ENCODE data around the gene KLC4. TPM values are rescaled to one million over a fixed set of nuclear protein-coding genes. Genes with fewer than 3 reads are reported as not detected.

The KLC4 gene
- total RNA-seq, 1 experiment from 2014 or later, result 17.5 TPM

DNA sequence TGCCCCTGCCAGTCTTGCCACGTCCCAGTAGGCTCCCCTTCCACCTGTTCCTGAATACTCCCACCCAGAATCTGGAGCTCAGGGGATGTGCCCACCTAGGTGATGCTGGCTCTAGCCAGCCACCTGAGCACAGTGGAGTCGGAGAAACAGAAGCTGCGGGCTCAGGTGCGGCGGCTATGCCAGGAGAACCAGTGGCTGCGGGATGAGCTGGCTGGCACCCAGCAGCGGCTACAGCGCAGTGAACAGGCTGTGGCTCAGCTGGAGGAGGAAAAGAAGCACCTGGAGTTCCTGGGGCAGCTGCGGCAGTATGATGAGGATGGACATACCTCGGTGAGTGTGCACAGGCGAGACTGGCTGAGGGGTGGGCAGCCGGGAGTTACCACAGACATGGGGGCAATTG is 3.4 kb downstream of the KLC4 start:
- Mint-ChIP-seq H3K4me3 (ENCODE audit: unreplicated experiment) (no peak overlapping the region), H3K36me3 (ENCODE audit: insufficient read depth, unreplicated experiment) (peaks cover 26% of the 10 kb centered on the region), H3K27ac (ENCODE audit: low read depth, unreplicated experiment) (no peak overlapping the region), H3K4me1 (ENCODE audit: insufficient read depth, unreplicated experiment) (peaks cover 27% of the 10 kb centered on the region), H3K27me3 (ENCODE audit: insufficient read depth, unreplicated experiment) (no peaks in the 10 kb centered on the region), H3K9me3 (ENCODE audit: unreplicated experiment) (no peaks in the 10 kb centered on the region)
- TF ChIP-seq CTCF (IDR thresholded peaks at IDR 0.05; ENCODE audit: unreplicated experiment), result no peak
- ChIA-PET POLR2A (interaction anchor here (0.6 to 1.2 kb wide), 3 partner anchors 45 to 125 kb away, joined by 4 to 5 read pairs (median 5); no protein-coding TSS in a partner anchor), CTCF (interaction anchor here (1.7 kb wide), 1 partner anchor 26 kb away, joined by 3 read pairs; no protein-coding TSS in a partner anchor)
- no peak for DNase-seq (ENCODE audit: unreplicated experiment)
- BruUV-seq (replicated peaks), result no TSS peak
- intact Hi-C loops (cut with micrococcal nuclease), result no loop called here

GRCh38 chr6:43070028-43070632 is 10.7 kb downstream of the KLC4 start:
- peak; percentile 62 for TF ChIP-seq CTCF (IDR thresholded peaks at IDR 0.05; ENCODE audit: unreplicated experiment)
- Mint-ChIP-seq H3K9me3 (ENCODE audit: unreplicated experiment) (no peaks in the 10 kb centered on the region), H3K27me3 (ENCODE audit: insufficient read depth, unreplicated experiment) (no peaks in the 10 kb centered on the region), H3K4me1 (ENCODE audit: insufficient read depth, unreplicated experiment) (no peaks in the 10 kb centered on the region), H3K4me3 (ENCODE audit: unreplicated experiment) (no peak overlapping the region), H3K27ac (ENCODE audit: low read depth, unreplicated experiment) (peak overlapping the region; percentile 75), H3K36me3 (ENCODE audit: insufficient read depth, unreplicated experiment) (peaks cover 35% of the 10 kb centered on the region)
- ChIA-PET CTCF (interaction anchor here (0.6 to 2.2 kb wide), 13 partner anchors 9 to 352 kb away, joined by 3 to 18 read pairs (median 4); partner anchors contain the start of genes KLC4, MRPL2 and RRP36), POLR2A (interaction anchor here (0.7 to 1.5 kb wide), 2 partner anchors 11 to 15 kb away, joined by 3 read pairs; partner anchors contain the start of genes KLC4 and MRPL2)
- BruUV-seq (replicated peaks), result no TSS peak
- peak; percentile 65 for DNase-seq (ENCODE audit: unreplicated experiment)
- intact Hi-C loops (cut with micrococcal nuclease), result loop anchor here (1.0 kb wide), 3 partner anchors 60 to 169 kb away; no protein-coding TSS in a partner anchor

- Mint-ChIP-seq H3K27me3 (ENCODE audit: insufficient read depth, unreplicated experiment) (no peaks in the 10 kb centered on the region), H3K9me3 (ENCODE audit: unreplicated experiment) (no peaks in the 10 kb centered on the region), H3K36me3 (ENCODE audit: insufficient read depth, unreplicated experiment) (peaks cover 21% of the 10 kb centered on the region), H3K27ac (ENCODE audit: low read depth, unreplicated experiment) (no peak overlapping the region), H3K4me3 (ENCODE audit: unreplicated experiment) (no peak overlapping the region), H3K4me1 (ENCODE audit: insufficient read depth, unreplicated experiment) (peaks cover 12% of the 10 kb centered on the region)
- intact Hi-C loops (cut with micrococcal nuclease), result no loop called here
- CTCF ChIA-PET, result interaction anchor here (0.6 to 3.0 kb wide), 3 partner anchors 15 to 68 kb away, joined by 3 to 12 read pairs (median 4); no protein-coding TSS in a partner anchor
- no peak for DNase-seq (ENCODE audit: unreplicated experiment)
- TF ChIP-seq CTCF (IDR thresholded peaks at IDR 0.05; ENCODE audit: unreplicated experiment), result no peak
- POLR2A ChIA-PET, result interaction anchor here (0.6 to 4.4 kb wide), 6 partner anchors 15 to 500 kb away, joined by 3 to 60 read pairs (median 11); partner anchors contain the start of genes KLC4 and MRPL2
- BruUV-seq (replicated peaks), result no TSS peak
These were observed 15.6 kb downstream of the KLC4 start for GRCh38 chr6:43074847-43075669.

Data from MCF 10A (cell line).